Adrenal gland (tissue), 12 donors: ENCODE data around the gene THRAP3. TPM values are rescaled to one million over a fixed set of nuclear protein-coding genes. Genes with fewer than 3 reads are reported as not detected.

Experiments
- DNase-seq, 7 donors: peaks; one replicate each; pipeline ENCODE4 v3.0.0-alpha.2; 2019 to 2020
- H3K27ac ChIP-seq, 5 donors: fragments of 200-600 bp; sonication (generic) in 4 of 5; 1 replicate in 3 of 5; 2 replicates in 2 of 5; pipeline versions ENCODE4 v1.5.1 to v1.8.0; 2016 to 2020; ENCODE audit warnings: mild to moderate bottlenecking in 1 of 5
- H3K27me3 ChIP-seq: fragments of 200-600 bp; 2 replicates; pipeline ENCODE4 v1.8.0; 2021
- H3K36me3 ChIP-seq, 2 donors: fragments of 200-600 bp; replicated peaks in 1 of 2; 1 replicate in 1 of 2; 2 replicates in 1 of 2; pipeline versions ENCODE4 v1.5.1 to v1.8.0; 2018 to 2022
- H3K4me1 ChIP-seq, 2 donors: fragments of 200-600 bp; replicated peaks in 1 of 2; 1 replicate in 1 of 2; 2 replicates in 1 of 2; pipeline versions ENCODE4 v1.5.1 to v1.8.0; 2018 to 2021
- H3K4me3 ChIP-seq, 4 donors: fragments of 200-600 bp; sonication (generic) in 3 of 4; one replicate each; pipeline ENCODE4 v1.5.1; 2016 to 2018
- H3K9me3 ChIP-seq, 3 donors: fragments of 200-600 bp; sonication (generic) in 1 of 3; replicated peaks in 1 of 3; 1 replicate in 2 of 3; 2 replicates in 1 of 3; pipeline versions ENCODE4 v1.5.1 to v1.8.0; 2016 to 2021
- POLR2A ChIP-seq, 2 donors: fragments of 450-650 bp; IDR thresholded peaks; one replicate each; pipeline ENCODE4 v1.6.1; 2017; ENCODE audit warnings: antibody characterized with exemption in 2 of 2, mild to moderate bottlenecking in 2 of 2, moderate library complexity in 1 of 2
- WGBS, 4 donors: extraction: QIAGEN DNeasy Blood & Tissue Kit in 2 of 4; methylation state at CpG; one replicate each; pipeline versions ENCODE4 v1.1.5 to v1.1.7; 2013 to 2017; 5-methylcytosine and 5-hydroxymethylcytosine counted together
- intact Hi-C, 2 donors: fragments of 100-400 bp; cut with DNase I; formaldehyde crosslinking; loops; one replicate each; pipeline versions ENCODE4 v1.14.1 to v1.15.0; 2022 to 2023
- polyA plus RNA-seq, 3 donors: library from polyadenylated mRNA; stranded (reverse); fragments of 200-250 nt in 2 of 3; fragments of 350-450 nt in 1 of 3; fragmentation: Illumina TruSeq in 1 of 3; extraction: RNeasy Lipid Tissue Mini Kit (QIAGEN cat#74804) in 1 of 3; gene quantifications; one replicate each; pipeline ENCODE4 v1.2.3, GENCODE V29; 2013 to 2014
- total RNA-seq, 9 donors: library from RNA; depleted of rRNA in 4 of 9; stranded (reverse); fragments of >200 nt in 4 of 9; fragments of 120-200 nt in 1 of 9; fragmentation: NEBNext Ultra II Directional in 1 of 9; extraction: Animal tissue kit (Norgen Biotek cat#: 25700) in 1 of 9; gene quantifications; one replicate each; pipeline versions ENCODE4 v1.1.0 to v1.2.4, GENCODE V29; 2013 to 2023
- TF ChIP-seq, protein P1 (sequence below), 6 experiments: fragments of 450-650 bp in 4 of 6; fragments of 200-600 bp in 2 of 6; sonication (generic) in 1 of 6; IDR thresholded peaks; 1 replicate in 5 of 6; 2 replicates in 1 of 6; pipeline versions ENCODE4 v1.5.1 to v1.8.0; 2016 to 2021; ENCODE audit warnings: antibody characterized with exemption in 6 of 6, mild to moderate bottlenecking in 2 of 6, moderate library complexity in 1 of 6
- donor health status: healthy with polysubstance abuse.
- donor health status: Bipolar disorder and iron deficiency.
- donor health status: DM: yes; HTN: yes; CAD: no.
- donor health status: DM: no; HTN: no; CAD: no.
- donor health status: DM: no; HTN: no; CAD: no.
- donor health status: DM: yes; HTN: yes; CAD: no.

THRAP3 gene
- total and polyA plus RNA-seq, 12 donors: 34.4 to 120 (median 83.2) TPM

DNA sequence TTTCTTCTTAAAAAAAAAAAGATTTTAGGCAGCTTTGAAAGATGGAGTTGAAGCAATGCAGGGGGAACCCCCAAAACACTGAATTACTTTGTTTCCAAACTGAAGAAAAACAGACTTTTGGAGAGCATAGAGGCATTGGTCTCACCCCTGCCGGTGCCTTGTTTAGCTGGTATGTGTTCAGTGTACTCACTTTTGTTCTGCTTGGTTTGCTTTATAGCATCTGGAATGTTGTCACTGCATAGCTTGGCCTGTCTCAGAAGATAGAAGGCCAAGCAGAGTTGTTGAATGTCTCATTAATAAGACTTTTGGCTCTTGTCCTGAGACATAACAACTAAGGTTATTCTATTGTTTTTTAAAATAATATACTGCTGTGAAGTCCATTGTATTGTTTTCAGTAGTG lies 6.9 kb downstream of the THRAP3 start:
- 57 to 68% (median 60%) methylated on average over 1 of the region's 1 CpG for WGBS, 4 donors

DNA sequence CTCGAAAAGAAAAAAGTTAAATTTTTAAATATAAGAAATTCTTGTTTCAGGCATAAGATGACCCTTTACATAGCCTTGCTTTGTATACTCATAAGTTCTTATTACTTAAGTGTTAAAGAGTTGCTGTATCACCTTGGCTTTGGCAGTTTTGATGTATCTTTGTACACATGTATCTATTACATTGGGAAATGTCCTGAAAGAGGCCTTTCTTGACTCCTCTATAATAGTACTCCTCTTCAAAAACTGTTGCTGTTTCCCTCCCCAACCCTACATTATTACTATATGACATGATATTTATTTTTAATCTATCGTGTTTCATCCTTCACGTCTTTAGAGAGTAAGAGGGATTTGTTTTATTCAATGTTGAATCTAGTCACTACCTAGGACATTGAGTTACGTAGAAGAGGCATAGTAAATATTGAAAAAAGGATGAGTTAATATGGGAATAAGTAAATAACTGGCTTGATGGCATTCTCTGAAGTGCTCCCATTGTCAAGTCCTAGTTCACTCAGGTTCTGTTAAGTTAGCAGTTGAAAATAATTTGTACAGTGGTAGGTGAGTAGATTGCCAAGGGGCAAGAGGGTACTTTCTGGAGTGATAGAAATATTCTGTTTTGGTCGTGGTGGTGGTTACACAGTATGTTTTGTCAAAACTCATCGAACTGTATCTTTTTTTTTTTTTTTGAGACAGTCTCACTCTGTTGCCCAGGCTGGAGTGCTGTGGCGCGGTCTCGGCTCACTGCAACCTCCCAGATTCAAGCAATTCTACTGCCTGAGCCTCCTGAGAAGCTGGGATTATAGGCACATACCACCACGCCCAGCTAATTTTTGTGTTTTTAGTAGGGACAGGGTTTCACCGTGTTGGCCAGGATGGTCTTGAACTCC lies 8.2 kb downstream of the THRAP3 start:
- intact Hi-C loops: no loop called here
- 86 to 91% (median 87%) methylated on average over 8 to 11 of the region's 11 CpGs for WGBS, 4 donors
- Histone ChIP-seq H3K27ac (no peak overlapping the region), H3K4me3 (no peak overlapping the region), H3K27me3 (no peaks in the 10 kb centered on the region), H3K4me1 (peaks cover 9 to 58% of the 10 kb centered on the region in 2 donors), H3K9me3 (no peaks in the 10 kb centered on the region), H3K36me3 (peaks cover 0 to 45% of the 10 kb centered on the region in 2 donors)
- DNase-seq: no peak
- TF ChIP-seq, protein P1, sequence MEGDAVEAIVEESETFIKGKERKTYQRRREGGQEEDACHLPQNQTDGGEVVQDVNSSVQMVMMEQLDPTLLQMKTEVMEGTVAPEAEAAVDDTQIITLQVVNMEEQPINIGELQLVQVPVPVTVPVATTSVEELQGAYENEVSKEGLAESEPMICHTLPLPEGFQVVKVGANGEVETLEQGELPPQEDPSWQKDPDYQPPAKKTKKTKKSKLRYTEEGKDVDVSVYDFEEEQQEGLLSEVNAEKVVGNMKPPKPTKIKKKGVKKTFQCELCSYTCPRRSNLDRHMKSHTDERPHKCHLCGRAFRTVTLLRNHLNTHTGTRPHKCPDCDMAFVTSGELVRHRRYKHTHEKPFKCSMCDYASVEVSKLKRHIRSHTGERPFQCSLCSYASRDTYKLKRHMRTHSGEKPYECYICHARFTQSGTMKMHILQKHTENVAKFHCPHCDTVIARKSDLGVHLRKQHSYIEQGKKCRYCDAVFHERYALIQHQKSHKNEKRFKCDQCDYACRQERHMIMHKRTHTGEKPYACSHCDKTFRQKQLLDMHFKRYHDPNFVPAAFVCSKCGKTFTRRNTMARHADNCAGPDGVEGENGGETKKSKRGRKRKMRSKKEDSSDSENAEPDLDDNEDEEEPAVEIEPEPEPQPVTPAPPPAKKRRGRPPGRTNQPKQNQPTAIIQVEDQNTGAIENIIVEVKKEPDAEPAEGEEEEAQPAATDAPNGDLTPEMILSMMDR (IDR thresholded peaks at IDR 0.05): no peak
- TF ChIP-seq POLR2A (IDR thresholded peaks at IDR 0.05): no peak

More for the DNA sequence above, 6.9 kb downstream of the THRAP3 start:
- no peak overlapping the region for H3K4me3 ChIP-seq
- H3K27me3 ChIP-seq: no peaks in the 10 kb centered on the region
- DNase-seq: no peak
- H3K36me3 ChIP-seq: peaks cover 0 to 45% of the 10 kb centered on the region in 2 donors
- no peak overlapping the region for H3K27ac ChIP-seq
- H3K9me3 ChIP-seq: no peaks in the 10 kb centered on the region
- intact Hi-C loops: no loop called here
- peaks cover 21 to 60% of the 10 kb centered on the region in 2 donors for H3K4me1 ChIP-seq
- TF ChIP-seq, protein P1 (IDR thresholded peaks at IDR 0.05): no peak
- TF ChIP-seq POLR2A (IDR thresholded peaks at IDR 0.05): no peak

DNA sequence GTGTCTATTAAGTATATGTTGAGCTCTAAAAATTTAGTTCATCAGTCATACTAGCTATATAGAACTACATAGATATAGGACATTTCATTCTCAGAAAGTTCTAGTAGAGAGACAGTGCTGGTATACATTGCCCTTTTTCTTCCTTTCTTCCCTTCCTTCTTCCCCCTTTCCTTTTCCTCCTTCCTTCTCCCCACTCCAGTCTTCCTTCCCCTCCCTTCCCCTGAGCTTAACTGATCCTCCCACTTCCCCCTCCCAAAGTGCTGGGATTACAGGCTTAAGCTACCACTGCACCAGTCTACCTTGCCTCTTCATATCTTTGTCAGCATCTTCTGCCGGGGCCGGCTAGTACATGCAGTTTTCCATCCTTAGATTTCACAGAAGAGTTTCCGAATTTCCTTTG lies 12.1 kb downstream of the THRAP3 start:
- intact Hi-C loops: no loop called here
- no peaks in the 10 kb centered on the region for H3K27me3 ChIP-seq
- H3K36me3 ChIP-seq: peaks cover 0 to 24% of the 10 kb centered on the region in 2 donors
- H3K4me3 ChIP-seq: no peak overlapping the region
- 54 to 73% (median 60%) methylated on average over 3 of the region's 3 CpGs for WGBS, 4 donors
- peaks cover 0 to 68% of the 10 kb centered on the region in 2 donors for H3K4me1 ChIP-seq
- no peaks in the 10 kb centered on the region for H3K9me3 ChIP-seq
- peak in 1 of 7 donors; percentile 29 for DNase-seq
- TF ChIP-seq POLR2A (IDR thresholded peaks at IDR 0.05): no peak
- TF ChIP-seq, protein P1 (IDR thresholded peaks at IDR 0.05): no peak
- H3K27ac ChIP-seq: no peak overlapping the region

DNA sequence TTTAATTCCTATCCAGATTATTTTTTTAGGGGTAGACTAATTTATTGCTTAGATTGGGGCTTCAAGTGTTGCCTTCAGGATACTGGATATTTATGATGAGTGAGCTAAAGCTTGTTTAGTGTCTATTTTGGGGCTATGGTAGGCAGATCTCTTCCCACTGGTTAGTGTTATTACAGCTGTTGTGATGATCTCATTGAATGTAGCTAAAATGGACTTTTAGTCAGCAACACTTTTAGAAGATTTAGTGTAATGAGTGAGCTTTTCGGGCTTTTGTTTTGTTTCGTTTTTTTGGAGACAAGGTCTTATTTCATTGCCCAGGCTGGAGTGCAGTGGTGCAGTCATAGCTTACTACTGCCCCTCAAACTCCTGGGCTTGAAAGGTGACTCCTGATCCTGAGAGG lies 14.2 kb downstream of the THRAP3 start:
- intact Hi-C loops: no loop called here
- 48 to 75% (median 60%) methylated on average over 2 of the region's 2 CpGs for WGBS, 4 donors
- H3K27me3 ChIP-seq: no peaks in the 10 kb centered on the region
- TF ChIP-seq POLR2A (IDR thresholded peaks at IDR 0.05): no peak
- TF ChIP-seq, protein P1 (IDR thresholded peaks at IDR 0.05): no peak
- H3K27ac ChIP-seq: no peak overlapping the region
- peaks cover 0 to 57% of the 10 kb centered on the region in 2 donors for H3K4me1 ChIP-seq
- no peak for DNase-seq
- H3K36me3 ChIP-seq: peaks cover 0 to 18% of the 10 kb centered on the region in 2 donors
- no peak overlapping the region for H3K4me3 ChIP-seq
- no peaks in the 10 kb centered on the region for H3K9me3 ChIP-seq
